HG03139 (cell line): ENCODE measurements around the gene ZNF691.
"Not testable (repeated sequence)": the region's sequence is repeated elsewhere in the genome, so short reads cannot be mapped to it uniquely, and the experiment has no call there.

Source experiments
- ATAC-seq: cut with Tn5 transposase; IDR thresholded peaks from one replicate; pipeline ENCODE4 v1.9.1; 2021; ENCODE audit not compliant: unreplicated experiment

The ZNF691 gene, protein sequence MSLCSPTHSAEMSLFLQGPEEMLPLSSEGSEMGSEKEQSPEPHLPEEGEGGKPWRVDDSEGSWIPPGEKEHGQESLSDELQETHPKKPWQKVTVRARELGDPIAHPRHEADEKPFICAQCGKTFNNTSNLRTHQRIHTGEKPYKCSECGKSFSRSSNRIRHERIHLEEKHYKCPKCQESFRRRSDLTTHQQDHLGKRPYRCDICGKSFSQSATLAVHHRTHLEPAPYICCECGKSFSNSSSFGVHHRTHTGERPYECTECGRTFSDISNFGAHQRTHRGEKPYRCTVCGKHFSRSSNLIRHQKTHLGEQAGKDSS

DNA sequence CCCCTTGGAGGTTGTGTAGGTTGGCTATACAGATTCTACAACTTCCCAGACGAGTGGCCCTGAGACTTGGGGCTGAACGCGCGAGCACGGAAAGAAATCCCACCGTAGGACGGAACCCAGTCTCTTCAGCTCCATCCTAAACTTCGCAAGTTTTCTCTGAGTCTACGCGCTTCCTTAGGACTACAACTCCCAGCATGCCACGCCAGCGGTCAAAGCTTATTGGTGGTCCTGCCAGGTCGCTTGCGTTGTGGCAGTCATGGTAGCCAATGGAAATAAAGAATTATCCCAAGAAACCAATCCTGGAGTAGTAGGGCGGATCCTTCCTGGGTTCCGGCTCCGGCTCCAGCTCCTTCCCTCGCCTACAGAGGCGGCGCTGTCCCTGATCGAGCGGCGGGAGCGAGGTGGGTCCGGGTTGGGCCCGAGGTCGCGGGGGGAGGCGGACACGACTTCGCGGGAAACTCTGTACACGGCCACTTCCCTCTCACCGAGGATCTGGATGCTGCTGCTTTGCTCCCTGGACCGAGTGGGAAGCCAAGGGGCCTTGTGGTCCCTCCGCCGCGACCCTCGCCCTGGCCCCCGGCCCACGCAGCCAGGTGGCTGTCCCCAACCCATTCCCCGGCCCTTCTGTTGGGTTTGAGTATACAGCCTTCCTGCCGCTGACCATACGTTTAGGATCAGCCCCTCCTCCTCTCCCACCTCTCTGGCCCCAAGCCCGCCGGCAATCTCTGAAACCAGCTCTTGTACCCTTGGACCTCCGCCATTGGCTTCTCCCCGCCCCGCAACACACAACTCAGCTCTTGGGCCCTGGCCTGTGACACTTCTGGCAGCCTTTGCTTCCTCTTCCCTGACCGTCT lies at the start of gene ZNF691:
Gene ZNF691, plus strand, starts transcription at position 357 of the 854 bp plus-strand sequence. CDS start 3,046 bp downstream, outside the sequence.
- ATAC-seq: peak; percentile 84

GRCh38 chr1:42797414-42797813 lies 49.0 kb upstream of the ZNF691 start:
- ATAC-seq: no peak

DNA sequence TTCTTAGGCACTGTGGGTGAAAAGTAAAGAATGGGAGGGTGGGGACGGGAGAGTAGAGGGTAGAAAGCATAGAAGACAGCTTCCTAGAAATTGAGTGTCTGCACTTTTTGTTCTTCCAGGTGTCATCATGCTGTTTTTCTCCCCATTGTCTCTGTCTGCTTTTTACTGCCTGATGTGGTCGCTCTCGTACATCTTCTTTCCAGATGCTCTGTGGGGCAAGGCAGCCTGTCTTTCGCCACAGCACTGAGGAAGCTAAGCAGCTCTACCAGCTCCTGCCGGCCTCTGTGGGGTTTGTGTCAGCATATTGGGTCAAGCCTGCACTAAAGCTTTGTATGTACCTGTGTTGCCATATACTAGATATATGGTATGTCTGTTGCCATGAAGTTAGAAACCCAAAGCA lies 48.4 kb upstream of the ZNF691 start:
- no peak for ATAC-seq

DNA sequence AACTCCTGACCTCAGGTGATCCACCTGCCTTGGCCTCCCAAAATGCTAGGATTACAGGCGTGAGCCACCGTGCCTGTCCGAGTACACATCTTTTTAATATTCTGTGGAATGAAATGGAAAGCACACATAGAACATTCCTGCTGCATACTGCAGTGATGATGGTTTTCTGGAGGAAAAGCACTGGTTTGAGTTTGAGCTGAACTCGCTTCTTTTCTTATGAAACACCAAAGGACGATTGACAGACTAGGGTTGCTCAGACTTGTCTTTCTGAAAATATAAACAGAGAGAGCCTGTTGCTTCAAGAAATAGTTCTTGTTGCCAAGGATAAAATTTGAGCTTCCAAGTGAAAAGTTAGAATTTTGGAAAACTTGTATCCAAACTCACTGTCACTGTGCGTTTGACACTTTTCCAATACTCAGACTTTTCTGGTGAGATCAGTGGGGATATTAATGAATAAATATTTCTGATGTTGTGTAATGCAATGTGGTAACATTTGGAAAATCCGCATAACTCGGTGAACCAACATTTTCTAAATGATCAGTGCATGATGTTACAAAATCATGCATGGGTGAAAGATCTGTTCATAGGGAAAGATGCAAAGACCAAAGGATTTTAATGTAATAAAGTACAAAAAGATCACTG lies 44.5 kb upstream of the ZNF691 start:
- ATAC-seq: no peak

- ATAC-seq: no peak
Measured at GRCh38 chr1:42806171-42806570, 40.2 kb upstream of the ZNF691 start.

DNA sequence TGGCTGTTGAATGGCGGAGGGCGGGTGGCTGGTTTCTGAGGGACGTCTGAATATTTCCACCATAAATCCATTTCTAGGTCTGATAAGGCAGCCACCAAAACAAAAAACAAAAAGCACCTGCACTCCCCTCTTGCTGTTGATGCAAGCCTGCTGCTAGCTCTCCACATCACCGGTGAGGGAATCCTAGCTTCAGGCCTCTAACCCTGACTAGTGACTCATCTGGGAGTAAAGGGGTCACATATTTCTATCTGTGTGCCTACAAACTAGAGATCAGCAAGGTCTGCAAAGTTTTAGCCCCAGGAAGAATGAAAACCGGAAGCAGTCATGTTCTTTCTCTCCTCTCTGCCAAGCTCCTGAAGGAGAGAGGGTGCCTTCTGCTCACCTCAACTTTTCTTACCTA lies 39.8 kb upstream of the ZNF691 start:
- ATAC-seq: no peak

- no peak for ATAC-seq
Measured at GRCh38 chr1:42807056-42807668, 39.3 kb upstream of the ZNF691 start.

DNA sequence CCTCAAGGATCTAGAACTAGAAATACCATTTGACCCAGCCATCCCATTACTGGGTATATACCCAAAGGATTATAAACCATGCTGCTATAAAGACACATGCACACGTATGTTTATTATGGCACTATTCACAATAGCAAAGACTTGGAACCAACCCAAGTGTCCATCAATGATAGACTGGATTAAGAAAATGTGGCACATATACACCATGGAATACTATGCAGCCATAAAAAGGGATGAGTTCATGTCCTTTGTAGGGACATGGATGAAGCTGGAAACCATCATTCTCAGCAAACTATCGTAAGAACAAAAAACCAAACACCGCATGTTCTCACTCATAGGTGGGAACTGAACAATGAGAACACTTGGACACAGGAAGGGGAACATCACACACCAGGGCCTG lies 31.6 kb upstream of the ZNF691 start:
- ATAC-seq: not testable (repeated sequence)

DNA sequence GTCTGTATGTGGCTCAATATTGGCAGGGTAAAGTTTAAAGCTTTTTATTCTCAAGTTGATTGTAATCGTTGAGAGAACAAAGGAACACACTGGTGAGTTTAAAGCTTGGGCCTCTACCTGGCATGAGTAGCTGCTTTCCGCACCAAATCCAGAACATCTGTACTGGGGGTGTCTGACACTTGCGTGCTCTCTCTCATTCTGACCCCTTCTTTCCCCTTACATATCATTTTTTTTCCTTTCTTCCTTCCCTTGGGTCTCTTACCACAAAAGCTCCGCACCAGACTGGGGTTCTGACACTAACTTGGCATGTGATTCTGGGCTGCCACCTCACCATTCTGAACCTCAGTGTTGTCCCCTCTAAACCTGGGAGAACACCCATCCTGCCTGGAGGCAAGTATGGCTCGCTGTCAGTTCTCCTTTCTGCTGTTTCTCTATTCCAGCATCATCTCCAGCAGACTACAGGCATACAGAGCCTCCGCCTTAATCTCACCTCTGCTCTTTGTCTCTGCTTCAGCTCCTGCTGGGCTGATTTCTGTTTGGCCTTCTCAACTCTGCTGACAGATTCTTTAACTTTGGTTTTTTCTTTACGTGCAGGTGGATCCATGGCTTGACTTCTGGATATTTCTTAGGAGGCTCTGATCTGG lies 30.4 kb upstream of the ZNF691 start:
- no peak for ATAC-seq

DNA sequence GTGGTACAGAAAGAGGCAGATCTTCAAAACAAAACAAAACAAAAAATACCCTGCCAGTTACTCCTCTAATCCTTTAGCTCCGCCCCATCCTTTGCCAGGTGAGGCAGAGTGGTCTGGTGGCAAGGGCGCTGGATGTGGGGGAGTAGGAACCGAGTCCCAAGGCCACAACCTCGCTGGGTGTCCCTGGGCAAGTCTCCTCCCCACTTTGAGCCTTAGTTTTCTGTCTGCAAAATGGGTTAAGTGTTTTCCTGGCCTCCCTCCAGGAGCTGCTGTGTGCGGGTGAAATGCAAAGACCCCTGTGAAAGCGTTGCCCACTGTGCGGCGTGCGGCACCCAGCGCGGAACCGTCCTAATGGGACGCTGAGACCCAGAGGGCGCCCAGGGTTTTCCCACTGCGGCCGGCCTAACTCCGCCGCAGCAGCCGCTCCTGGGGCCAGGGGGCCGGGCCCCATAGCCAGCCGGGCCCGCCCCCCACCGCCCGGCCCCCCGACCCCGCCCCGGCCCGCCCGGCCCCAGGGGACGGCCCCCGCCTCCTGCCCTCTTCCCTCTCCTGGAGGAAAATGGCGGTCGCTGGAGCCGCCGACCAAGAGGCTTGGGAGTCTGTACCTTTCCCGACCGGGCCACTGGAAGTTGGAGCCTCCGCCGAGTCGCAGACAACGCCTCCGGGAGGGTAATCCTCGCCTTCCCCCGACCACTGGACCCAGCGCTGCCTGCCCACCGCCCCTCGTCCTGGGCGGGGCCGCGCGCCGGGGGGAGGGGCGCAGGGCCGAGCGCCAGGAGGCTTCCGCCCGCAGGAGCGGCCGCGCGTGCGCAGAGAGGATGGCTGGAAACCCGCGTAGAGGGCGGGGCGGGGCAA lies 29.6 kb upstream of the ZNF691 start, which contains the start of the genes ERMAP and SVBP:
Gene ERMAP, plus strand, starts transcription at position 538 of the 855 bp plus-strand sequence. CDS start 13,327 bp downstream, outside the sequence.
Gene SVBP, minus strand, starts transcription at position 813 of the 855 bp plus-strand sequence. CDS start 853 bp downstream, outside the sequence.
- peak; percentile 72 for ATAC-seq

DNA sequence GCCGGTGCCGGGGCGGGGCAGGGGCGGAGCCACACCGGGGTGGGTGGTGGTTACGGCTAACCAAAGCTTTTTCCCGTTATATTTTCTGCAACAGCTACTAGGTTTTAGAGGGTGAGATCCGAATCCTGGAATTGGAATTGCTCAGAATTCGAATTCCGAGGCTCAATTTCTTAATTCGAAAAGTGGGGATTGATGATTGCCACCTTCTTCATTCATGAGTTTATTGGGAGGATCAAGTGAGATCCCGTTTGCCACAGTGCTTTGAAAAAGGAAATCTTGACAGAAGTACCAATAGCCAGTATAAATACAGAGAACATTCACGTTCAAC lies 29.0 kb upstream of the ZNF691 start:
- ATAC-seq: peak; percentile 5

- no peak for ATAC-seq
Measured at GRCh38 chr1:42817976-42818375, 28.4 kb upstream of the ZNF691 start.

DNA sequence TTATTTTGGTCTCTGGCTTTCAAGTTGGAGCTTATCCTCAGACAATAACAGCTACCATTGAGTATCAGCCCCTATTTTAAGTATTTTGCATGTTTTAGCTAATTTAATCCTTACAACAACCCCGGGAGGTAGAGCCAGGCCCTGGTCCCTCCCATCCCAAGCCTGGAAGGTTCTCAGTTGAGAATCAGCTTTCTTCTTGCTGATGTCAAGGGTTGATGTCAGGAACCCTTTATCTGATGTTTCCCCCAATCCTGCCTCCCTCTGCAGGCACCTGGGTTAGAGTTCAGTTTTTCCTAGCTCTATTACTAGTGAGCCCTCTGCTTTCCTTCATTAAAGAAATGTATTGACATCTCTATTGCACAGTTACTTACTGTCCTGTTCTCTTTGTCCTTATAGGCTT lies 25.6 kb upstream of the ZNF691 start:
- no peak for ATAC-seq

DNA sequence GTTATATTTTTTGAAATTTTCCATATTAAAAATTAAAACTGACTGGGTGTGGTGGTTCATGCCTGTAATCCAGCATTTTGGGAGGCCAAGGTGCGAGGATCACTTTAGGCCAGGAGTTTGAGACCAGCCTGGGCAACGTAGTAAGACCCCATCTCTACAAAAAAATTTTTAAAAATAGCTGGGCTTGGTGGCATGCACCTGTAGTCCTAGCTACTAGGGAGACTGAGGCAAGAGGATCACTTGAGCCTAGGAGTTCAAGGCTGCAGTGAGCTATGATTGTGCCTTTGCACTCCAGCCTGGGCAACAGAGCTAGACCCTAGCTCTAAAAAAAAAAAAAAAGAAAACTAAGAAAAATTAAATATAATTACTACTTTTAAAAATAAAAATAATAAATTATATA lies 24.7 kb upstream of the ZNF691 start:
- no peak for ATAC-seq

GRCh38 chr1:42822800-42823392 lies 23.5 kb upstream of the ZNF691 start:
- ATAC-seq: no peak

GRCh38 chr1:42824481-42825035 lies 21.9 kb upstream of the ZNF691 start:
- ATAC-seq: no peak

DNA sequence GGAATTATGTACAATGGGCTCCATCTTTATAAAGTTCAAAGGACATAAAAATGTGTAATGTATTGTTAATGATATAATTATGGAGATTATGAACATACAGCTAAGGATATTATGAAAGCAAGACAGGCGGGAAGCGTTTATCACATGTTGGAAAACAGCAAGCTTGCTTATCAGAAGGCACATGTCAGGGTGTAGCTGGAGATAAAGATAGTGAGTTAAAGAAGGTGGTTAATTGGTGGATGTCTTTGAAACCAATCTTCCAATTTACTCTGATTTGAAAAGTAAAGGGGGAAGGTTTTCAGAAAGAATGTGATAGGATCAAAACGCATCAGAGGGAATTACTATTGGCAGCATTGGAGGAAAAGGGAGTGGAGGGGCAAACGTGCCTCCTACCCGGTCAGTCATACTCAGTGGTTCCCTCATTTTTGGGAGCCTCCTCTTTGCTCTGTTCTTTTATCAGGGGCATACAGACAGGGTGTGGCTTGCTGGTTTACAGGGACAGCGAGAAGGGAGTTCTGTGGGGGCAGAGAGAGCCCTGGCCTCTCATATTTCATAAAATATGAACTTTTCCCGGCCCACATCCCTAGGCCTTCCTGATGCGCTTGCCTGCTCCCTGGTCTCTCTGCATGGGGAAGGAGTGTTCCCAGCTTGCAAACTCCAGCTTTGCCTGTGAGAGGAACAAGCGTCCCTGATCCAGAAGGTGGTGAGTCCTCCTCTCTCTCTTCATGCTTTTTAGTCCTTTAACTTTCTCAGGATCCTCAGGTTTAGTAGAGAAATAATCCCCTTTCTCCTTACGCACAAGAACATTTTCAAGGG lies 21.2 kb upstream of the ZNF691 start:
- ATAC-seq: no peak

- no peak for ATAC-seq
Measured at GRCh38 chr1:42830631-42831030, 15.8 kb upstream of the ZNF691 start.
